ENCODE measurements around the gene HOXA10.

The HOXA10 gene

DNA sequence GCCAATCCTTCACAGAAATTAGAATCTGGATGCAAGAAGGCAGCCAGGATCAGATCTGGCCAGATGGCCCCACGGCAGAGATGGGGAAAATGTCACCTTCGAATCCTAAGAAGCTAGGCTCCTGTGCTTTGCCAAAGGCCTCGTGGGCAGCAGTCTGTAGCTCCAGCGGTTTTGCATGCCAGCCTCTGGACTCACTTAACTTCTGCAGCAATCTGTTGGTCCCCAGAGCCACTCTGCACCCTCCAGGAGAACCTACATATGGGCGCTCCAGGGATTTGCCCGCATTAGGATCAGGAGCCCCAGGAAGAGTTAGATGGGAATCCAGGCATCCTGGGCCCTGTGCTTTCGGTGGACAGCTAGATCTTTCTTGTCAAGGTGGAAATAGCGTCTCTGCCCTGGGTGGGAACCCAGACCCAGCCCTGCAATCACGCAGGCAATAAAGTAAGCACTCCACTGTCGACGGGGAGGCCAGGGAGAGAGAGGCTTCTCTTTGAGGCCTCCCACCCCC is 35.9 kb upstream of the HOXA10 start:
- DNase-seq (ENCODE audit: low read depth), result no peak
- H3K4me3 ChIP-seq (ENCODE audit: control insufficient read depth, low read depth, low read length), result no peak overlapping the region
- TF ChIP-seq, protein P1, sequence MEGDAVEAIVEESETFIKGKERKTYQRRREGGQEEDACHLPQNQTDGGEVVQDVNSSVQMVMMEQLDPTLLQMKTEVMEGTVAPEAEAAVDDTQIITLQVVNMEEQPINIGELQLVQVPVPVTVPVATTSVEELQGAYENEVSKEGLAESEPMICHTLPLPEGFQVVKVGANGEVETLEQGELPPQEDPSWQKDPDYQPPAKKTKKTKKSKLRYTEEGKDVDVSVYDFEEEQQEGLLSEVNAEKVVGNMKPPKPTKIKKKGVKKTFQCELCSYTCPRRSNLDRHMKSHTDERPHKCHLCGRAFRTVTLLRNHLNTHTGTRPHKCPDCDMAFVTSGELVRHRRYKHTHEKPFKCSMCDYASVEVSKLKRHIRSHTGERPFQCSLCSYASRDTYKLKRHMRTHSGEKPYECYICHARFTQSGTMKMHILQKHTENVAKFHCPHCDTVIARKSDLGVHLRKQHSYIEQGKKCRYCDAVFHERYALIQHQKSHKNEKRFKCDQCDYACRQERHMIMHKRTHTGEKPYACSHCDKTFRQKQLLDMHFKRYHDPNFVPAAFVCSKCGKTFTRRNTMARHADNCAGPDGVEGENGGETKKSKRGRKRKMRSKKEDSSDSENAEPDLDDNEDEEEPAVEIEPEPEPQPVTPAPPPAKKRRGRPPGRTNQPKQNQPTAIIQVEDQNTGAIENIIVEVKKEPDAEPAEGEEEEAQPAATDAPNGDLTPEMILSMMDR (IDR thresholded peaks at IDR 0.05; ENCODE audit: control insufficient read depth, insufficient read depth, low read depth, low read length, missing control alignments), result no peak

DNA sequence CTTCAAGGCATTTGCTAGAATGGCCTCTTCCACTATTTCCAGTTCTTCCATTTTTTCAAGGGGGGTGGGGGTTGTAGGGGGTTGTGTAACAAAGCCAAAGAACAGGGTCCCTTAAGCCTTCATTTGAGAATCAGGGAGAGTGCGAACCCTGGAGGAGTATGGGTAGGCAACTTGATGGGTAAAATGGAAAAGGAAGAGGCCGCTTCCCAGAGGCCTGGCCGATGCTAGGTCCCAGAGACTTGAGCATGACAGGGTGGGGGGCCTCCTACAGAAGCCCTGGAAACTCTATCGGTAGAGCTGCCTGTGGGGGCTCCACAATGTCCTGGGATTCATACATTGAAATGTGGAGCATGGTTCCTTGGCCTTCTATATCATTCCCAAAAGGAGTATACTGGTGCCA is 34.9 kb upstream of the HOXA10 start:
- DNase-seq (ENCODE audit: low read depth), result no peak
- no peak overlapping the region for H3K4me3 ChIP-seq (ENCODE audit: control insufficient read depth, low read depth, low read length)
- TF ChIP-seq, protein P1 (IDR thresholded peaks at IDR 0.05; ENCODE audit: control insufficient read depth, insufficient read depth, low read depth, low read length, missing control alignments), result no peak

DNA sequence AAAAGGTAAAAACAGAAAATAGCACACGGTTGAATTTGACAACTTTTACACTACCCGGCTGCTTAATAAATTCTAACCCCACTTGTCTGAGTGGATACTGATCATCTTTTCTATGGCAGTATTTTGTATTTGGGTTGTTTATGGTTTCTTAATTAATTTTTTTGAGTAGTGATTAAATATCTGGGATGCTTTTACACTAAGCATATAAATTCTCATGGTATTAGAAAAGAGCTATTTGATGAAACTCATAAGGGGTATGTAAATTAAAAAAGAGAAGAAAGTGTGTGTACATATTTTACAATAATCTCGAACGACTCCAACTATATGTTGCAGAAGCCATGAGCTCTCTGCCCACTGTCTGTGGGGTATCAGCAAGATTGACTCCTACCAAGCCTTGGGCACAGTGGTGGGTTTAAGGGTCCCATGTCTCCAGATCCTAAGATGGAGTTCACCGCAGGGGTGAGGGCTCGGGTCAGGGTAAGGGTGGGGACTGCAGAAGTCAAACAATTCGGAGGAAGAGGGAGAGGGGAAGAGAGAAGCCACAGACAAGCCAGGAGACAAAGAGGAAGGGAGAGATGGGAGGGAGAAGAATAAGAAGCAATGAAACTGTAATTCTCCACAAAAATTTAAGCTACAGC is 33.3 kb upstream of the HOXA10 start:
- TF ChIP-seq, protein P1 (IDR thresholded peaks at IDR 0.05; ENCODE audit: control insufficient read depth, insufficient read depth, low read depth, low read length, missing control alignments), result no peak
- DNase-seq (ENCODE audit: low read depth), result no peak
- H3K4me3 ChIP-seq (ENCODE audit: control insufficient read depth, low read depth, low read length), result no peak overlapping the region

DNA sequence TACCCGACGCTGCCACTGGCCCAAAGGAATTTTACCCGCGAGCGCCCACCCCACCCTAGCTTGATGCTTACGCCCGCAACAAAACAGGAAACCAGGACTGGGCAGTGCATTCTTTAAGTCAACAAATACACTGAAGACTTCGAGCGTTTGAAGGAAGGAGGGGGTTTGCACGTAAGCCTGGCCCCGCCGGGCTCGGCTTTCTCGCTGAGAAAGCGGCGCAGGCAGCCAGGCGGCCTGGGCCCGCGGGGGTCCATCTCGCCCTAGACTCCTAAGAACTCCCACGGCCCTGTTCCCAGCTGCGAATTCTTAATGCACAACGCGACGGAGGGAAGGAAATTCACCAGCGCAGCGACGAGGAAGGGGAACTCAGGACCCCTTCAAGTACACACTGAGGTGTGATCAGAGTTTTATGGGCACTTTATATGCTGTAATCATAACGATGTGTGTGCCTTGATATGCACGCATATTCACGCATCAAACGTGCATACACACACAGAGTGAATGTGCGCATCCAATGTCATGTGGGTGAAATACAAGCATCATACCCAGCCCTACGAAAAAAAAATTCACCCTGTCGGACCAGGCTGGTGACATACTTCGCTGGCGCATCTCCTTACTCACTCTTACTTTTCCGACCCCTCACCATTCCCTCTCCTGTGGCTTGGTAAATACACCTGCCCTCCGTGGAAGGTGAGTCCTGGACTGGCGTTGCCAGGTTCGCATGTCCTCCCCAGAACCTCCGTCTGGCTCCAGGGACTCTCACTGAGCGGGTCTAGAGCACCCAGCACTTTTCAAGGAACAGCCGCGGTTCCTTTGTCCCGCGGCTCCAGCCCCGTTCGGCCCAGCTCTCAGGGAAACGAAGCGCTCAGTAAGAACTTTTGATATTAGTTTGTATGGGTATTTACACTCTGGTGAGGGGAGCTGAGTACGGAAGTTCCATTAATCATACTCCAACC is 31.5 kb upstream of the HOXA10 start:
- peak overlapping the region; percentile 78 for H3K4me3 ChIP-seq (ENCODE audit: control insufficient read depth, low read depth, low read length)
- TF ChIP-seq, protein P1 (IDR thresholded peaks at IDR 0.05; ENCODE audit: control insufficient read depth, insufficient read depth, low read depth, low read length, missing control alignments), result peak; percentile 3
- no peak for DNase-seq (ENCODE audit: low read depth)

DNA sequence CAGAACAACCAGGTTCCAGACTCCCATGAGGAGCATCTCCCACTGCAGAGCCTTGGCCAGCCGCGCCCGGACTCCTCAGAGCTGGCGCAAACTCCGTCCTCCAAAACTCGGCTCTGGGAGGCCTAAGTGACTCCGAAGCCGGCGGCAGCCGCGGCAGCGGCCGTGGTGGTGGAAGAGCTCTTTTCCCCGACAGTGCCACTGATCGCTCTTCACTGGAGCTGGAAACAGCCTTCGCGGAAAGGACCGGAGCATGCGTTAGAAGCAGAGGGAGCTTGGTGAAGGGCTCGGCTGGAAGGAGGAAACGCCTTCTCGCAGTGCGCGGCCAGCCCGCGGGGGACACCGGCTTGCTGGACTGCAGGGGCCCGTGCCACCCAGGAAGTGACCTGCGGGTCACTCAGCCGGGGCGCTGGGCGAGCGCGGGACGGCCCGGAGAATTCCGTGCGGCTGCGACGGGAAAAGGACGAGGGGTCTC is 30.8 kb upstream of the HOXA10 start:
- no peak for DNase-seq (ENCODE audit: low read depth)
- peak overlapping the region; percentile 78 for H3K4me3 ChIP-seq (ENCODE audit: control insufficient read depth, low read depth, low read length)
- TF ChIP-seq, protein P1 (IDR thresholded peaks at IDR 0.05; ENCODE audit: control insufficient read depth, insufficient read depth, low read depth, low read length, missing control alignments), result no peak

DNA sequence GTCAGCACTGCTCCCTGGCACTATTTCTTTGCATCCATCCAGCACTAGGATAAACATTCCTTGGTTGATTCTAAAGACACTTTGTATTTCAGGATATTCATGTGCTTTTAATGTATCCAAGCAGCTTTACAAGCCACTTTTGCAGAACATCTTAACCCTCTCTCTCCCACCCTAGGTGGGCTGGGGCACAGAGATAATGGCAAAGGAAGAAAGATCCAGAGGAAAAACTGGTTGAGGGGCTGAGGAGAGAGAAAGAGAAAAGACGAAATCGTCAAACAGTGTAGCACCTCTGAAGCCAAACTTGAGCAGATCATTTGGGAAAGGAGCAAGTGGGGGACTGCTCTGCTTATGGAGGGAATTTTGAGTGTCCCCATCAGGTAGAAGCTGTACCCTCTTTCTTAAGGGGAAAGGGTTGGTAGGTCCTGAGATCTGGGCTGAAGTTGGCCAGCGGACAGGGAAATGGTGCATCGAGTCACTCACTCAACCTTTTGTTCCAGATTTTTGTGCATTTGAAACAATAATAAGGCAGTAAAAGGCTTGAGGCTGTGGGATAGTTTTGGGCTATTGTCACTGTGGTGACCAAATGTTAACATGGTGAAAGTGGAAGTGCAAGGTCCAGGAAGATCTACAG is 30.0 kb upstream of the HOXA10 start:
- TF ChIP-seq, protein P1 (IDR thresholded peaks at IDR 0.05; ENCODE audit: control insufficient read depth, insufficient read depth, low read depth, low read length, missing control alignments), result no peak
- DNase-seq (ENCODE audit: low read depth), result no peak
- H3K4me3 ChIP-seq (ENCODE audit: control insufficient read depth, low read depth, low read length), result peak overlapping the region; percentile 78

Measured in AG09309 (cell line).